AG20443 (cell line): Measurements from ENCODE around the gene MYOM3.

Experiments used
- DNase-seq: peaks from one replicate; pipeline ENCODE4 v3.0.0; 2012; ENCODE audit warnings: low spot score, mixed read lengths

Gene MYOM3

GRCh38 chr1:24138476-24139221 lies 26.7 kb upstream of the MYOM3 start:
- DNase-seq = no peak

- DNase-seq = no peak
Observed at GRCh38 chr1:24136956-24137539, 25.1 kb upstream of the MYOM3 start.

- no peak for DNase-seq
Observed at GRCh38 chr1:24134376-24134775, 22.4 kb upstream of the MYOM3 start.

GRCh38 chr1:24133819-24134218 lies 21.9 kb upstream of the MYOM3 start:
- DNase-seq = no peak

GRCh38 chr1:24130385-24130784 lies 18.4 kb upstream of the MYOM3 start:
- DNase-seq = no peak

- no peak for DNase-seq
Observed at GRCh38 chr1:24127801-24128363, 15.9 kb upstream of the MYOM3 start.

GRCh38 chr1:24127134-24127800 lies 15.3 kb upstream of the MYOM3 start:
- DNase-seq = no peak

GRCh38 chr1:24126672-24127023 lies 14.7 kb upstream of the MYOM3 start:
- no peak for DNase-seq

GRCh38 chr1:24126018-24126671 lies 14.2 kb upstream of the MYOM3 start:
- DNase-seq = peak; percentile 43

- DNase-seq = no peak
Observed at GRCh38 chr1:24125456-24125855, 13.5 kb upstream of the MYOM3 start.

GRCh38 chr1:24124980-24125379 lies 13.0 kb upstream of the MYOM3 start:
- DNase-seq = no peak

- no peak for DNase-seq
Observed at GRCh38 chr1:24123611-24124010, 11.7 kb upstream of the MYOM3 start.

GRCh38 chr1:24122776-24123175 lies 10.8 kb upstream of the MYOM3 start:
- DNase-seq = no peak

- DNase-seq = no peak
Observed at GRCh38 chr1:24121406-24121805, 9.5 kb upstream of the MYOM3 start.

- no peak for DNase-seq
Observed at GRCh38 chr1:24120965-24121364, 9.0 kb upstream of the MYOM3 start.

GRCh38 chr1:24119859-24120756 lies 8.2 kb upstream of the MYOM3 start:
- DNase-seq = peak; percentile 77

- DNase-seq = no peak
Observed at GRCh38 chr1:24119489-24119858, 7.5 kb upstream of the MYOM3 start.

GRCh38 chr1:24118410-24119242 lies 6.7 kb upstream of the MYOM3 start:
- no peak for DNase-seq

GRCh38 chr1:24117722-24118409 lies 5.9 kb upstream of the MYOM3 start:
- peak; percentile 82 for DNase-seq

- no peak for DNase-seq
Observed at GRCh38 chr1:24117132-24117531, 5.2 kb upstream of the MYOM3 start.
